ENCODE results near the gene TRIP10.

GRCh38 chr19:6693056-6693471 lies 46.4 kb upstream of the TRIP10 start:
- TF ChIP-seq, protein P1, sequence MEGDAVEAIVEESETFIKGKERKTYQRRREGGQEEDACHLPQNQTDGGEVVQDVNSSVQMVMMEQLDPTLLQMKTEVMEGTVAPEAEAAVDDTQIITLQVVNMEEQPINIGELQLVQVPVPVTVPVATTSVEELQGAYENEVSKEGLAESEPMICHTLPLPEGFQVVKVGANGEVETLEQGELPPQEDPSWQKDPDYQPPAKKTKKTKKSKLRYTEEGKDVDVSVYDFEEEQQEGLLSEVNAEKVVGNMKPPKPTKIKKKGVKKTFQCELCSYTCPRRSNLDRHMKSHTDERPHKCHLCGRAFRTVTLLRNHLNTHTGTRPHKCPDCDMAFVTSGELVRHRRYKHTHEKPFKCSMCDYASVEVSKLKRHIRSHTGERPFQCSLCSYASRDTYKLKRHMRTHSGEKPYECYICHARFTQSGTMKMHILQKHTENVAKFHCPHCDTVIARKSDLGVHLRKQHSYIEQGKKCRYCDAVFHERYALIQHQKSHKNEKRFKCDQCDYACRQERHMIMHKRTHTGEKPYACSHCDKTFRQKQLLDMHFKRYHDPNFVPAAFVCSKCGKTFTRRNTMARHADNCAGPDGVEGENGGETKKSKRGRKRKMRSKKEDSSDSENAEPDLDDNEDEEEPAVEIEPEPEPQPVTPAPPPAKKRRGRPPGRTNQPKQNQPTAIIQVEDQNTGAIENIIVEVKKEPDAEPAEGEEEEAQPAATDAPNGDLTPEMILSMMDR (conservative IDR thresholded peaks at IDR 0.05 in 1 of 2, IDR thresholded peaks at IDR 0.05 in 1 of 2; ENCODE audit: extremely low read depth in 1 of 2, insufficient read depth in 1 of 2, low read depth in 1 of 2, low read length in 2 of 2): no peak
- TF ChIP-seq EZH2 (IDR thresholded peaks at IDR 0.05; ENCODE audit: borderline replicate concordance, low read length): no peak
